Measurements from ENCODE around the gene CDH13. TPM values are rescaled to one million over a fixed set of nuclear protein-coding genes. Genes with fewer than 3 reads are reported as not detected.

The CDH13 gene
- polyA plus RNA-seq, 1 donor, result 57.0 TPM

DNA sequence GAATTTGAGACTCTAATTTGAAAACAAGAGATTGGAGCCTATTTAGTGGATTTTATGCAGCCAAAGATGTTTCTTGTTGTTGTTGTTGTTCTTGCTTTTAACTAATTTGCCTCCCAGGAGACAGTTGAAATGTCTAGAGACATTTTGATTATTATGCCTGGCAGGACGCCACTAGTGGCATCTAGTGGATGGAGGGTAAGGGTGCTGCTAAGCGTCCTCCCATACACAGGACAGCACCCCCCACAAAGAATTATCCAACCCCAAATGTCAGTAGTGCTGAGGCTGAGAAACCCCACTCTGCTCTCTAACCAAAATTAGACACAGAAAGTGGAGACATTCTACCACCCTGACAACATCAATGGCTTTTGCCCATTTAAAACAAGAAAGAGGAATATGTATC is 1165.6 kb downstream of the CDH13 start:
- no peak for DNase-seq

- no peak for DNase-seq
Measured at GRCh38 chr16:83793179-83793578, 1166.4 kb downstream of the CDH13 start.

DNA sequence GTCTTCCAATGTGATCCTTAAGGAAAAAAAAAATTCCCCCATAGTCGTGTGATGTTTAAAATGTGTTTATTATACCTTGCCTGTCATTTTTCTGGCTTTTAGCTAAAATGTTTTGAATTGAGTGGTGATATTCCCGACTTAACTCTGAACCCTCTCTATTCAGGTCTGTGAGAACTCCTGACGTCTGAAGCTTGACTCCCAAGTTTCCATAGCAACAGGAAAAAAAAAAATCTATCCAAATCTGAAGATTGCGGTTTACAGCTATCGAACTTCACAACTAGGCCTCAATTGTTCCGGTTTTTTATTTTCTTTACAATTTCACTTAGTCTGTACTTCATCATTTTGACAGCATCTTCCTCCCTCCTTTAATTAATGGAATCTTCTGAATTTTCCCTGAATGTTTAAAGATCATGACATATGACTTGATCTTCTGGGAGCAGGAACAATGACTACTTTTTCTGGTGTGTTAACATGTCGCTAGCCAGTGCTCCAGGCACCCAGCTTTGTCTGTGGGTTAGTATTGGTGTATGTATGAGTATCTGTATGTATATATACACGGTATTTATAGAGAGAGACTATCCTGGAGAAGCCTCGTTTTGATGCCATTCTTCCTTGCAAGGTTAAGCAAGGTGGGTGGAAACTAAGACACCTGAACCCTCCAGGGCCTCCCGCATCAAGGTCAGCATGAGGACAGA is 1168.2 kb downstream of the CDH13 start:
- no peak for DNase-seq

DNA sequence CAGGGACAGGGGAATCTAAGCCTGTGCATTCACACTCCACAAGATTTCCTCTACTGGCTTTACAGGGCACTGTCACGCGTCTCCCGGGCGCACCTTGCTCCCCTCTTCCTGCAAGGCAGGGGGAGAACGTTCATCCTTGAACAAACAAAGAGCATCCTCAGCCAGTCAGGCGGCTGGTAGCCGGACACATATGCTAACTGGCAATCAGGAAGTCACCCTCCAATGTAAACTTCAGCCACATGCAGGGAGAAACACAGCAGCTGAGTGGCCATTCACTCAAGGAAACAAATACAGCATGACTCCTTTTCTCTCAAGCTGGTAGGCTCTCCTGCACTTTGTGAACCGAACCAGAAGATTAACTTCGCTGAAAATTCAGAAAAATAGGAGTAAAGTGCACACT is 1170.2 kb downstream of the CDH13 start:
- no peak for DNase-seq

DNA sequence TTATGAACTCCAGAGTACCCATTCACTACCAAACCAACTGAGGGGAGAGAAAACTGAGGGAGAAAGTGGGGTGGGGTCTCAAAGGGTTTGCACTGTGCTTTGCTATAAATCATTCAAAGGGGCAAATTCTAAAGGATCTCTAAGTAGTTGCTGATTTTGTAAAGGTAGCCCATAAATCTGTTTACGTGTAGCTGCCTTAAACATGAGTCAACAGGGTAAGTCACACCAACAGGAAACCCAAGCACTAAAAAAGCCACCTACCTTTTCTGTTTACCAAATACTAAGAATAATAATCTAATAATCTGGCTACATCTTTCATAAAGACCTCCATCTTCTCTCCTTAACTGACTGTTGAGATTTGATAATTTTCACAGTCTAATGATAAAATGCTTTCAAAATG is 1172.6 kb downstream of the CDH13 start:
- DNase-seq, result no peak

DNA sequence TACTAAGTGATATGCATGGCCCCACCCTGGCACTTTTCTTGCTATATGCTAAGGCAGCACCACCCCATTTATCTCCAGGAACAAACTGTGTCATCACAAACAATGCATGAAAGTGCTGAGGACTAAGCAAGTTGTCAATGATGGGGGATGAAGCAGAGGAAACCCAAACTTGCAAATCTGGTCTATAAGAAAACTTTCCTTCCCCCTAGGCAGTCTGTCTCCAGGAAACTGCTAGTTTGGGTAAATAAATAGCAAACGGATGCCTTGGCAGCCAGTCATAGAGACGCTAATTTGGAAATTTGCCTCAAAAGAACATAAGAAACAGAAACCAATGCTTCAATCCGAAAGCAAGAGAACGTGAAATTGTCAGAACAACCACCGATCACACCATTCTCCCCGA is 1175.4 kb downstream of the CDH13 start:
- DNase-seq, result peak; percentile 65

GRCh38 chr16:83802554-83803205 is 1175.9 kb downstream of the CDH13 start:
- DNase-seq, result no peak

DNA sequence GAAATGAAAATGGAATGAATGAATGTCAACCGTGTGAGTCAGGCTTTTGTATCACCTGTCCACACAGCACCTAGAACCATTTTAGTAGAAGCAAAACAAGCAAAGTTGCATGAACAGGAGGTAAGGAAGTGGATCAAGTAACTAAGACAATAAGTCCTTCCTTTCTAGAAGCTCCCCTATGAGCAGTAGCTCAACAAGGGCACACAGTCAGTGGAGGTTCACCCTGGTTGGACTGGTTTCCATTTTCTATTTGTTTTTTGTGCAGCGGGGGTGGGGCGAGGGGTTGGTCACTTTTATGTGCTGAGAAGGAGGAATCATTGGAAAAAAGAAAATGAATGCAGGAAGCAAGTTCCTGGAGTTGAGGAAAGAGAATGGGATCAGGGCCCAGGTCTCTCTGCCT is 1177.0 kb downstream of the CDH13 start:
- DNase-seq, result no peak

DNA sequence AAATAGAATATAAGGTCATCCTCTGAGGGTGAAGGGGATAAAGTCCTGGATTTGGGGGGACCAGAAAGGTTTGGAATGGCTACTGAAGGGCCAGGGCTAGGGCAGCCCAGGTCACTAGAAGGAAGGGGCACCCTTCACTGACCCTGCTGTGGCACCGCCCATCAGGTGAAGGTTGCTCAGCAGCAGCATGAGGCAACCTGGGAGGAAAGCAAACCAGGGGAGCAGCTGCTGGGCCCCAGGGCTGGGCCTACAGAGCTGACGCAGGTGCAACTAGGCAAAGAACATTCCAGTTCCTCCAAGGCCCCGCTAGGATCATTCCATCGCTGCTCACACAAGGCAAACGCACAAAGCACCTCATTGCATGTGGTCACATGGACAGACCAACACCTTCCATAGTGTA is 1177.6 kb downstream of the CDH13 start:
- DNase-seq, result no peak

- no peak for DNase-seq
Measured at GRCh38 chr16:83806036-83806435, 1179.3 kb downstream of the CDH13 start.

- DNase-seq, result no peak
Measured at GRCh38 chr16:83806731-83807130, 1180.0 kb downstream of the CDH13 start.

DNA sequence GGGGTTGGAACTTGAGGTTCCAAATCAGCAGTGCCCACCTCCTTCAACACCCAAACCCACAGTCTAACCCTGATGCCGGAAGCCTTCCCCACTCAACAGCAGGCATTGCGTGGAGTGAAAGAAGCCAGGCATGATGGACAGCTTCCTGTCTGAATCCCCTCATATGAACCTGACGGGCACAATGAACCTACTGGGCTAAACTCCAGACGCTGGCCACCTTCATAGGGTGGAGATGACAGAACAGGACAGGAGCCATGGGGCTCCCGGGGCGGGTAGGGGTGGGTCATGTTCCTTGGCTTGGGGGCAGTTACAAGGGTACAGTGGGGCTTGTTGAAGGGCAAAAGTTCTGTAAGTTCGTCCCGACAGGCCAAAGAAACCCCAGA is 1180.5 kb downstream of the CDH13 start:
- DNase-seq, result no peak

GRCh38 chr16:83807710-83808572 is 1181.2 kb downstream of the CDH13 start, which contains the start of gene HSBP1:
TSS of gene HSBP1 (plus strand) at chr16:83807978. CDS start at chr16:83808077, 99 bp downstream.
- peak; percentile 90 for DNase-seq

- DNase-seq, result no peak
Measured at GRCh38 chr16:83808573-83809014, 1181.8 kb downstream of the CDH13 start.

- DNase-seq, result no peak
Measured at GRCh38 chr16:83809092-83809491, 1182.3 kb downstream of the CDH13 start.

DNA sequence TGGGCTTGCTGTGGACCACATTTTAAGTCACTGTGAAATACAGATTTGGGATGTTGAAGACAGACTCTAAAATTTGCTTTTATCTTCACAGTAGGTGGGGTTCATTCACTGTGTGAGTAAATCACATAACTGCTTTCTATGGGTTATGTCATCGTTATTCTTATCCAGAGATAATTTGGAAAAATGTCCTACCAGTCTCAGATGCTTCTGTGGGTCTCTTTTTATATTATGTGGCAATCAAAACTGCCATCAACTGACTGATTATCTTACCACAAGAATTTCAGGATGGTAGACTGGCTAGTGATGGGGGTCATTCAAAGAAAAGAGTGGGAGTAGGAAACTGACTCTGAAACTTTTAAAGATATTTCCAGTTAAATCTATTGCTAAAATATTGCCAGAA is 1184.1 kb downstream of the CDH13 start:
- no peak for DNase-seq

- peak; percentile 45 for DNase-seq
Measured at GRCh38 chr16:83813823-83814658, 1187.3 kb downstream of the CDH13 start.

GRCh38 chr16:83814659-83814985 is 1187.9 kb downstream of the CDH13 start:
- DNase-seq, result no peak

DNA sequence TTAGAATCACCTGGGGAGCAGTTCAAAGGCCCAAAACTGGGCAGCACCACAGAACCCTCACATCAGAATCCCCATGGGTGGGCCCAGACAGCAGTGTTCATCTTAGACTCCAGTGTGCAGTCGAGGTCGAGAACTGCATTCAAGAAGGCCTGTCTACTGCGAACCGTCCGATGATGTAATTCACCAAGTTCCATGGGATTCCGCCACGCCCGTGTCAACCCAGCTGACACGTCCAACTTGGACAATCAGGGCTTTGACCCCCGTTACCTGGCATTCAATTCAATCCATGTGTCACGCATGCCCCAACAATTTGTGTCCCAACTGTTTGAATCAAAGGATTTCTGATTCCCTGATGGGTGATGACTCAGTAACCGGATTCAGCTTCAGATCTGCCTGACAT is 1190.3 kb downstream of the CDH13 start:
- DNase-seq, result no peak

GRCh38 chr16:83818276-83818675 is 1191.5 kb downstream of the CDH13 start:
- DNase-seq, result no peak

- no peak for DNase-seq
Measured at GRCh38 chr16:83819361-83819760, 1192.6 kb downstream of the CDH13 start.

DNA sequence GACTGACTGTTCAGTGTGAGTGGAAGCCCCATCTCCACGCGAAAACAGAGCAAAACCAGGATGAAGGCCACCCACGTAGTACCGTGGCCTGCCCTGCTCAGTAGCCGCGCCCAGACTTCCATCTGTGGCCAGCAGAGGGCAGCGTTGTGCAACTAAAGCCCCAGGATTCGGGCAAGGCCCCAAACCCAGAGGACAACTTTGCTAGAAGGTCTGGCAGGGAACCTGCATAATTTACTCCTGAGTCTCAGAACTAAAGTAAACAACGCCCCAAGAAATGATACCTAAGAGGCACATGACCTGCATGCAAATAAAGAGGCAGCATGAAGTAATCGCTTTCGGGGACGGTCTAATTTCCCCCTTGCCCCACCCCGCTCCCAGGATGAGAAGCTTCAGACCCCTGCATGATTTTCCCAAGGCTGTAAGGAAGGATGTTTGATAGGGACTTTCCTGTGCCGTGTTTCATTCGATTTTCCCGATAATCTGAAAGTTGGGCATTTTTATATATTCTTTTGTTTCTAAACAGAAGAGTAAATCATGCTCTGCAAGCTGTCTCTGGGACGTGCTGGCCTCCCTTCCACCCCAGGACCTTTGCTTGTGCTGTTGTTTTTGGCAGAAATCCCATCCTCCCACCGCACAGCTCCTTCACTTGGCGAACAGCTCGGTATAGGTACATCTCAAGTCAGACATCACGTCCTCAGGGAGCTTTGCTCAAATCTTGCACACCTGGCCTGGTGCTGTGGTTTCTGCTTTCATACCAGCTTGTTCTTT is 1199.6 kb downstream of the CDH13 start:
- peak; percentile 81 for DNase-seq

All from hindlimb muscle (tissue), 1 donor.